H9 (cell line): ENCODE measurements around the gene TRPV5. TPM values are rescaled to one million over a fixed set of nuclear protein-coding genes. Genes with fewer than 3 reads are reported as not detected.

Source experiments
- DNase-seq: peaks from one replicate; pipeline ENCODE4 v3.0.0-alpha.2; 2017
- H2AFZ ChIP-seq: one replicate; pipeline ENCODE4 v1.6.1; 2013; ENCODE audit warnings: mild to moderate bottlenecking, low read length, control low read depth, moderate library complexity
- H2AK5ac ChIP-seq: 2 replicates; pipeline ENCODE4 v1.6.1; 2013; ENCODE audit warnings: low read length, control low read depth, mixed read lengths; ENCODE audit not compliant: insufficient read length
- H2BK120ac ChIP-seq: one replicate; pipeline ENCODE4 v1.6.1; 2013; ENCODE audit warnings: low read depth, mild to moderate bottlenecking, low read length, control low read depth, inconsistent platforms; ENCODE audit not compliant: poor library complexity, severe bottlenecking
- H2BK12ac ChIP-seq: 2 replicates; pipeline ENCODE4 v1.6.1; 2013; ENCODE audit warnings: low read length, control low read depth, mixed read lengths, low read depth; ENCODE audit not compliant: insufficient read length
- H2BK15ac ChIP-seq: 2 replicates; pipeline ENCODE4 v1.6.1; 2013; ENCODE audit warnings: low read depth, low read length, control low read depth
- H2BK20ac ChIP-seq: one replicate; pipeline ENCODE4 v1.6.1; 2013; ENCODE audit warnings: low read depth, mild to moderate bottlenecking, low read length, control low read depth, inconsistent platforms; ENCODE audit not compliant: poor library complexity, severe bottlenecking
- H2BK5ac ChIP-seq: 2 replicates; pipeline ENCODE4 v1.6.1; 2013; ENCODE audit warnings: low read length, control low read depth, mixed read lengths; ENCODE audit not compliant: insufficient read length
- H3K14ac ChIP-seq: 2 replicates; pipeline ENCODE4 v1.6.1; 2013; ENCODE audit warnings: low read length, control low read depth; ENCODE audit not compliant: insufficient read depth
- H3K18ac ChIP-seq: 2 replicates; pipeline ENCODE4 v1.6.1; 2013; ENCODE audit warnings: low read depth, mild to moderate bottlenecking, mixed read lengths, low read length, control low read depth; ENCODE audit not compliant: insufficient read length
- H3K23ac ChIP-seq: 2 replicates; pipeline ENCODE4 v1.6.1; 2013; ENCODE audit warnings: low read length, control low read depth, mixed read lengths, low read depth; ENCODE audit not compliant: insufficient read length
- H3K23me2 ChIP-seq: 2 replicates; pipeline ENCODE4 v1.6.1; 2013; ENCODE audit warnings: low read depth, mild to moderate bottlenecking, mixed read lengths, low read length, control low read depth; ENCODE audit not compliant: insufficient read length, poor library complexity, severe bottlenecking
- H3K27ac ChIP-seq: 2 replicates; pipeline ENCODE4 v1.5.1; 2013; ENCODE audit warnings: low read length, control low read depth, mixed read lengths, low read depth; ENCODE audit not compliant: insufficient read length
- H3K27me3 ChIP-seq: 2 replicates; pipeline ENCODE4 v1.6.1; 2013; ENCODE audit warnings: low read length, control low read depth, inconsistent platforms; ENCODE audit not compliant: insufficient read depth
- H3K4ac ChIP-seq: 2 replicates; pipeline ENCODE4 v1.6.1; 2013; ENCODE audit warnings: low read depth, mild to moderate bottlenecking, control low read depth, inconsistent platforms, low read length, moderate library complexity
- H3K4me1 ChIP-seq: 2 replicates; pipeline ENCODE4 v1.6.1; 2013; ENCODE audit warnings: low read length, control low read depth, inconsistent platforms; ENCODE audit not compliant: insufficient read depth
- H3K4me2 ChIP-seq: 2 replicates; pipeline ENCODE4 v1.6.1; 2013; ENCODE audit warnings: low read length, control low read depth, mixed read lengths; ENCODE audit not compliant: insufficient read length, insufficient read depth
- H3K56ac ChIP-seq: 2 replicates; pipeline ENCODE4 v1.6.1; 2013; ENCODE audit warnings: low read depth, mild to moderate bottlenecking, mixed read lengths, low read length, control low read depth; ENCODE audit not compliant: insufficient read length
- H3K79me1 ChIP-seq: 2 replicates; pipeline ENCODE4 v1.6.1; 2013; ENCODE audit warnings: low read depth, mild to moderate bottlenecking, moderate library complexity, low read length, control low read depth, inconsistent platforms; ENCODE audit not compliant: insufficient read depth, poor library complexity, severe bottlenecking
- H3K79me2 ChIP-seq: 2 replicates; pipeline ENCODE4 v1.6.1; 2013; ENCODE audit warnings: low read length, control low read depth, inconsistent platforms; ENCODE audit not compliant: insufficient read depth
- H3K9ac ChIP-seq: 2 replicates; pipeline ENCODE4 v1.6.1; 2013; ENCODE audit warnings: low read length, control low read depth, mixed read lengths; ENCODE audit not compliant: insufficient read length; ENCODE audit errors: extremely low read depth
- H3K9me3 ChIP-seq: one replicate; pipeline ENCODE4 v1.6.1; 2013; ENCODE audit warnings: low read depth, low read length, inconsistent platforms; ENCODE audit not compliant: control insufficient read depth
- H3T11ph ChIP-seq: one replicate; pipeline ENCODE4 v1.6.1; 2013; ENCODE audit warnings: mild to moderate bottlenecking, low read length, control low read depth, inconsistent platforms
- H4K20me1 ChIP-seq: one replicate; pipeline ENCODE4 v1.6.1; 2013; ENCODE audit not compliant: control insufficient read depth, insufficient read length, insufficient read depth
- H4K5ac ChIP-seq: 2 replicates; pipeline ENCODE4 v1.6.1; 2013; ENCODE audit warnings: low read depth, mild to moderate bottlenecking, mixed read lengths, low read length, control low read depth; ENCODE audit not compliant: insufficient read length
- H4K8ac ChIP-seq: replicated peaks from 2 replicates; pipeline ENCODE4 v1.6.1; 2013; ENCODE audit warnings: low read length, control low read depth, mixed read lengths, low read depth; ENCODE audit not compliant: insufficient read length
- H4K91ac ChIP-seq: 2 replicates; pipeline ENCODE4 v1.6.1; 2013; ENCODE audit warnings: low read depth, mild to moderate bottlenecking, moderate library complexity, mixed read lengths, low read length, control low read depth; ENCODE audit not compliant: insufficient read length
- H3K27ac Mint-ChIP-seq, 3 experiments: 2 replicates in 2 of 3; 3 replicates in 1 of 3; pipeline ENCODE4 v1.8.0; 2020 to 2021; ENCODE audit warnings: mixed read lengths in 3 of 3, mild to moderate bottlenecking in 1 of 3, moderate library complexity in 1 of 3
- H3K27me3 Mint-ChIP-seq: 2 replicates; pipeline ENCODE4 v1.8.0; 2021; ENCODE audit warnings: low read depth, mild to moderate bottlenecking, moderate library complexity, mixed read lengths
- H3K36me3 Mint-ChIP-seq, 3 experiments: 2 replicates in 2 of 3; 3 replicates in 1 of 3; pipeline ENCODE4 v1.8.0; 2020 to 2021; ENCODE audit warnings: low read depth in 3 of 3, mixed read lengths in 3 of 3; ENCODE audit not compliant: insufficient read depth in 1 of 3
- H3K4me1 Mint-ChIP-seq, 2 experiments: 2 replicates each; pipeline ENCODE4 v1.8.0; 2020; ENCODE audit warnings: mixed read lengths in 2 of 2
- H3K4me3 Mint-ChIP-seq, 2 experiments: 2 replicates in 1 of 2; 3 replicates in 1 of 2; pipeline ENCODE4 v1.8.0; 2020 to 2021; ENCODE audit warnings: mild to moderate bottlenecking in 2 of 2, mixed read lengths in 2 of 2, moderate library complexity in 1 of 2
- H3K9me3 Mint-ChIP-seq, 2 experiments: 2 replicates in 1 of 2; 3 replicates in 1 of 2; pipeline ENCODE4 v1.8.0; 2020; ENCODE audit warnings: mild to moderate bottlenecking in 2 of 2, mixed read lengths in 2 of 2, moderate library complexity in 1 of 2
- CTCF ChIP-seq: fragments of 200-600 bp; sonication (generic); conservative IDR thresholded peaks from 3 replicates; pipeline ENCODE4 v1.8.0; 2021; ENCODE audit warnings: antibody characterized with exemption, mild to moderate bottlenecking
- WGBS: extraction: QIAGEN DNeasy Blood & Tissue Kit; methylation state at CpG from one replicate; pipeline ENCODE4 v1.1.7; 2013; ENCODE audit warnings: missing lambda C conversion rate, low lambda C conversion rate, mixed read lengths; ENCODE audit not compliant: insufficient read length; ENCODE audit errors: extremely low coverage; 5-methylcytosine and 5-hydroxymethylcytosine counted together
- total RNA-seq: library from RNA; stranded (reverse); gene quantifications from 2 replicates; pipeline ENCODE4 v1.2.1, GENCODE V29; 2021

Gene TRPV5
- total RNA-seq, 1 experiment from 2014 or later: not detected

DNA sequence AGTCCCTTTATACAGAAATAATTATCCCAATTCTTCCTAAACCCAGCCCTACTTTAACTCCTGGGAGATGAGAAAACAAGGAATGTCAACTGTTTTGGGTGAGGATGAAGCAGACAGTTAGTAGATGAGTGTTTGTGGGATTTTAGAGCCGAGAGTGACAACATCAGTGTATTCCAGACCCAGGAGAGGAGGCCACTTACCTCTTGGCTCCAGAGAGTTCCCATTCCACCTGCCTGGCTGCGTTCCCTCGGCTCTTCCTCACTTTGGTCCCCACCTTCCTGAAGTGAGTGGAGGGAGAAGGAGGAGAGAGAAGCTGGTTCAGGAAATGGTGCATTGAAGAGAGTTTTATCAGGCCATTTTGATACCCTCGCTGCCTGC is 28.0 kb upstream of the TRPV5 start:
- Histone ChIP-seq H4K20me1 (no peaks in the 10 kb centered on the region), H4K91ac (no peak overlapping the region), H2BK12ac (no peak overlapping the region), H2AK5ac (no peak overlapping the region), H3T11ph (no peak overlapping the region), H2BK15ac (no peak overlapping the region), H3K4me1 (peaks cover 7% of the 10 kb centered on the region; the same call in 1 of the 2 replicates), H2AFZ (no peak overlapping the region), H3K27ac (no peak overlapping the region), H3K18ac (no peak overlapping the region), H2BK120ac (no peak overlapping the region), H3K9me3 (no peaks in the 10 kb centered on the region), H2BK20ac (no peak overlapping the region), H4K5ac (no peak overlapping the region), H3K56ac (no peak overlapping the region), H3K23me2 (no peaks in the 10 kb centered on the region), H3K27me3 (no peaks in the 10 kb centered on the region), H3K23ac (no peak overlapping the region), H4K8ac (no peak overlapping the region), H3K4me2 (no peak overlapping the region), H3K9ac (no peak overlapping the region), H3K14ac (no peak overlapping the region), H3K4ac (no peak overlapping the region), H3K79me1 (no peaks in the 10 kb centered on the region), H3K79me2 (no peaks in the 10 kb centered on the region), H2BK5ac (no peak overlapping the region)
- peaks cover 41 to 53% of the 10 kb centered on the region in 2 experiments for H3K4me1 Mint-ChIP-seq
- H3K27me3 Mint-ChIP-seq: peaks cover 6% of the 10 kb centered on the region
- H3K27ac Mint-ChIP-seq: no peak overlapping the region
- H3K9me3 Mint-ChIP-seq: peaks cover 0 to under 1% of the 10 kb centered on the region in 2 experiments; a peak in 1 of 5 replicates
- no peak for TF ChIP-seq CTCF
- H3K4me3 Mint-ChIP-seq: no peak overlapping the region; a peak in 1 of 5 replicates
- no peak for DNase-seq
- H3K36me3 Mint-ChIP-seq: peaks cover 0 to 6% (median 0%) of the 10 kb centered on the region in 3 experiments; a peak in 4 of 7 replicates
- no CpG with 5 or more reads among the region's 4 CpGs for WGBS
